GM15510 (cell line): ENCODE results near the gene SECTM1.

Source experiments
- POLR2A ChIP-seq: IDR thresholded peaks from 3 replicates; pipeline ENCODE4 v1.6.1; 2011; ENCODE audit warnings: borderline replicate concordance; ENCODE audit not compliant: insufficient read length; ENCODE audit errors: extremely low read depth

Gene SECTM1

DNA sequence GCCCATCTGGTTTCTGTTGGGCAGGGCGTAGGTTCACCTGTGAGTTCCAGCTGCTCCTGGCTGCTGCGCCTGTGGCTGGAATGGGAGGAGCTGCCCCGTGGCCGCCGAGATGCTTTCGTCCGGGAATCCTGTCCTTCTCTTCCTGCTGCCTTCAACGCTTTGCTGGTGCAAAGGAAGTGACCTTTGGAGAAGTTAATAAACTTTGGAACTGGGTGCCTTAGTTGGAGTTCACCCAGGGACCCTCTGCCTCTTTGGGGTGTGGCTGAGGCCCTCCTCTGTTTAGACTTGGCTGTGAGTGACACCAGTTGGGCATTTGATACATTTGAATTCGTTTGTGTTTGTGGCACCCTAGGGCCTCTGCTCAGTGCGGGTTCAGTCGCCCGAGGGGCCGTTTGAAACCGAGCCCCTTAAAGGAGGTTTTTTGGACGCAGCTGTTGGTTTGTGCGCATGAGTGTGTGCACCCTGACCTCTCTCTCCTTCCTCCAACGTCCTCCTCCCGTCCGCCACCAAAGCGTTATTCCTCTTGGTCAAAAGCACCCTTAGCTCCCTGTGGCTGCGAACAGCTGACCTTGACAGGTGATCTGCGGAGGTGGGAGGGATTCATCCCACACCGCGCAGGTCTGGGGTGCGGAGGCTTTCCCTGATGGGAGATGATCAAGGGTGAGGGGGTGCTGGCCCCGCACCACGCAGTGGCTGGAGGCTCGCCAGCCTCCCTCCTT lies 9.0 kb upstream of the SECTM1 start:
- TF ChIP-seq POLR2A: no peak

DNA sequence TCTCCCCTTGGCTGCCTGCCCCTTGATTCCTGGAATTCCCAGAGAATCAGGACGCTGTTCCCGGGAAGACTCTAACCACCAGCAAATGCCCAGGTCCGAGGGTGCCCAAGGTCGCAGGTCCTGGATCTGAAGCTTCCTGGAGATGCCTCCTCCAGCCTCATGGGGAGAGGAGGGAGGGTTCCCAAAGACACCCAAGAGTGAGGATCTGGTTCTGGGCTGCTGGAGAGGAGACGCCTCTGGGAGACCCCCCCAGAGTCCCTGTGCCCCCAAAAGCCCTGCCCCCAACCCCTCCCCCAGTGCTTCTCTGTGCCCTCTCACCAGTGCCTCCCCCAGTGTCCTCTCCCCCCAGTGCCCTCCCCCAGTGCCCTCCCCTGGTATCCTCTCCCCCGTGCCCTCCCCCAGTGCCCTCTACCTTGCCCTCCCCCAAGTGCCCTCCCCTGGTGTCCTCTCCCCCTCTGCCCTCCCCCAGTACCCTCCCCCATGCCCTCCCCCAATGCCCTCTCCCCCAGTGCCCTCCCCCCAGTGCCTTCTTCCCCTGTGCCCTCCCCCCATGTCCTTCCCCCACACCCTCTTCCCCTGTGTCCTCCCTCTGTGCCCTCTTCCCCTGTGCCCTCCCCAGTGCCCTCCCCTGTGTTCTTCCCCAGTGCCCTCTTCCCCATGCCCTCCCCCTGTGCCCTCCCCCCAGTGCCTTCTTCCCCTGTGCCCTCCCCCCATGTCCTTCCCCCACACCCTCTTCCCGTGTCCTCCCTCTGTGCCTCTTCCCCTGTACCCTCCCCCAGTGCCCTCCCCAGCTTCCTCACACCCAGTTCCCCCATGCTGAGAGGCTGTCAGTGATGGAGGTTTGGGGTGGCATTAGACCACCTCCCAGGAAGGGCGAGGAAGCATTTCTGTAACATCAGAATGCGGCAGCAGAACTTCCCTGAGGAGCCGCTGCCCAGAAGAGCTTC lies 6.3 kb upstream of the SECTM1 start:
- no peak for TF ChIP-seq POLR2A

DNA sequence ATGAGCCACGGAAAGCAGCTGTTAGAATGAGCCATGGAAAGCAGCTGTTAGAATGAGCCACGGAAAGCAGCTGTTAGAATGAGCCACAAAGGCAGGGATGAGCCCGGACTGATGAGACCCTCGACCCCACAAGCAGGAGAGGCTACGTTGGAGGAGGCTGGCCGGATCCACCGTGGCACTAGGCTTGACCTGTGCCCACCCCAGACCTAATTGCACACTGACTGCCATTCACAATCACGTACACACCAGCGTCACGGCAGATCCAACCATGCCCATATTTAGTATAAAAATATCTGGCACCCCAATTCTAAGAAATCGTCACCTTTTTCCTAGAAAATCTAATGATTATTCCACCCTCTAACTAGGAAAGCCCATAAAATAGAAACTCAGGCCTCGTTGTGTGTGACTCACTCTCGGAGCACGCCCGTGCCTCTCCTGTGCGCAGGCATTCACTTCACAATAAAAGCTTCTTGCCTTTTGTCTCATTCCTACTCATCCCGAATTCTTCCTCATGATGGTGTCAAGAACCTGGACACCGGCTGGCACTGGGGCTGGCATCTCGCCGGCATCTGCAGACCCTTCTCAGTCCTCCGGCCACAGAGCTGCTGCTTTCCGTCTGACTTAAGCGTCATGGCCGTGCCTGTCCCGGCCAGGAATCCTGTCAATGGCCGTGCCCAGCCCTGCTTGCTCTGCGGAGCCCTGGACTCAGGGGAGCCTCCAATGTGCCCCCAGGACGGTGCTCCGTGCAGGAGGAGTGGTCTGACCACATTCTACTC lies 5.5 kb upstream of the SECTM1 start:
- TF ChIP-seq POLR2A: no peak

GRCh38 chr17:82334622-82335394 lies 1.2 kb upstream of the SECTM1 start:
- no peak for TF ChIP-seq POLR2A

GRCh38 chr17:82334204-82334621 lies 647 bp upstream of the SECTM1 start:
- no peak for TF ChIP-seq POLR2A

GRCh38 chr17:82332669-82333278 lies 792 bp downstream of the SECTM1 start:
- TF ChIP-seq POLR2A: no peak

DNA sequence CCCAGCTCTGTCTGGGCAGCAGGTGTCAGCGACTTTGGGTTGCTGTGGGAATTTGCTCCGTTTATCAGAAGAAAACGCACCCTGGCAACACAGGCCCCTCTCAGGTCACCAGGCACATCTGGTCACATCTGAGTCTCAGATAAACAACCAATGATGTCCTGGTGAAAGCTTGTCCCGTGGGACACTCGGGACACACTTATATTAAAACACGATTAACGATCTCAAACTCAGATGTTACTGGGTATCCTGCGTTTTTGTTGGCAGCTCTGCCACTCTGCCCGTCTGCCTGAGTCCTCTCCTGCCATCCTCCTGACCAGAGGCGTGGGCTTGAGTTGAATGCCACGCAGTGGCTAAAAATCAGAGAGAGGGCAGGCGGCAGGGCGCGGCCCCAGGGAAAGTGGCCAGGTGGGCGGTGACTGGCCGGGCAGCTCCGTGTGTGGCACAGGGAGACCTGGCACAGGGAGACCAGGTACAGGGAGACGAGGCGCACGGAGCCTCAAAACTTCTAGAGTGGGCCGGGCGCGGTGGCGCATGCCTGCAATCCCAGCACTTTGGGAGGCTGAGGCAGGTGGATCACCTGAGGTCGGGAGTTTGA lies 2.1 kb downstream of the SECTM1 start:
- no peak for TF ChIP-seq POLR2A

DNA sequence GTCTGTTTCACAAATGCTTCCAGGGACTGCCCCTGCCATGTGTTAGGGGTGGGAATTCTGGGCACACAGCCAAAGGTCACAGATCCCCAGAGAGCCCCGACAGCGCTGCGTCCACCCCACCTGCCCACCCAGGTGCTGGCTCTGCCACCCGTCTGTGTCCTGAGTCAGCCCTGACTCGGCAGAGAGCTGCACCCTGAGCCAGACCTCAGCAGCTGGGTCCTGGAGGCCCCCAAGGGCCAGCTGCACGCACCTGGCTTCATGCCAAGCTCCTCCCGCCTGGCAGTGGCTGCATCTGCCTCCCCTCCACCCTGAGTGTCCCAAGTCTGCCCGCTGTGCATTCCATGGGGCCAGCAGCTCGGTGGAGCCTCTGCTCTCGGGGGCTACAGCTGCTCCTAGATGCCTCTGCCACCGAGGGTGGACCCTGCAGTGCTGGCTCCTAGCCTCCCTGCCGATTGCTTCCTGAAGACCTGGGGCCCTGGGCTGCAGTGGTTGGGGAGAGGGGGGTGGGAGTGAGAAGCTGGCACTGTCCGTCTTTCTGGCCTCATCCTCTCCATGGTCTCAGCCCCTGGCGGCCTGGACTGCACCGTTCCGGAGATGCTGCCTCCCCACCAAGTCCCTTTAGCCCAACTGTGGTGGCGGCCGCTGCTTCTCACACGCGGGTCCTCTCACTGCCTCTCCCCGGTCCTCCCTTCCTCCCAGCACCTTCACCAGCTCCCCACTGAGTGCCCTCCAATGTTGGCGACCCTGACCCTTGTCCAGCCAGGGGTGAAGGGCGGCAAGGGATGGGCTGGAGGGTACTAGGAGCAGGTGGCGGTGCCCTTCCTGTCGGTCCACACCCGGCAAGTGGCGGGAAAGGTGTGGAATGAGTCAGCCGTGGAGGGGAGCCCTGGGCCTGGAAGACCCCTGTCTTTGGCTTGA lies 3.0 kb downstream of the SECTM1 start:
- TF ChIP-seq POLR2A: no peak

- no peak for TF ChIP-seq POLR2A
Measured at GRCh38 chr17:82329683-82330321, 3.8 kb downstream of the SECTM1 start.

- TF ChIP-seq POLR2A: no peak
Measured at GRCh38 chr17:82328994-82329507, 4.5 kb downstream of the SECTM1 start.

GRCh38 chr17:82328141-82328993 lies 5.2 kb downstream of the SECTM1 start:
- TF ChIP-seq POLR2A: no peak

DNA sequence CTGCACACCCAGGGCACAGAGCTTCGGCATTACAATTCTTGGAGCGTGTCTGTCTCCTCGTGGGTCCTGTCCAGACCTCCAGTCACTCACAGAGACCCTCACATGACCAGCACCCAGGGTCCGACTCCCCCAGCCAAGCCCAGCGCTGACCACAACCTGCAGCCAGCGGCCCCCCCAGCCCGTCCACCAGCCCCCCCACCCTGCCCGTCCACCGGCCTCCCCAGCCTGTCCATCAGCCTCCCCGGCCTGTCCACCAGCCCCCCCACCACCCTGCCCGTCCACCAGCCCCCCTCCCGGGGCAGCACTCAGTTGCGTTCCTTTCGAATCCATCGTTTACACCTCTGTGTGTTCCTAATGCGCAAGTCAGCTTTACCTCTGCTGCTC lies 5.8 kb downstream of the SECTM1 start:
- no peak for TF ChIP-seq POLR2A

DNA sequence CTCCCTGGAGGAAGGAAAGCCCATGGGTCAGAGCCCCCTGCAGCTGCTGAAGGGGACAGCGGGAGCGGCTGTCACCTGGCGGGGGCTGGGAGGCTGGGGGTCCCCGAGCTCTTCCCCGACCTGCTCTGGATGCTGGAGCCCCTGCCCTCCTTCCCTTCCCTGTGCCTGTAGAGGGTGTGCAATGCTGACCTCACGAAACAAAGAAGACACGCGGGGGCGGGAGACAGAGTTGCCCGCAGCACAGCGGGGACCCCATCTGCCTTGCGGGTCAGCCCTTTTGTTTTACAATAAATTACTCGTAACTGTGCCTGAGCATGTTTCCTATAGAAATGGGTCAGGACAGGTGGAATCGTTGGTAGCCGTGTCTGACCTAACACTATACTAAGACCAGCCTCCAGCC lies 6.3 kb downstream of the SECTM1 start:
- no peak for TF ChIP-seq POLR2A
